SK-N-SH (cell line): ENCODE data around the gene ESYT3. TPM values are rescaled to one million over a fixed set of nuclear protein-coding genes. Genes with fewer than 3 reads are reported as not detected.

Experiments
- CTCF ChIA-PET: fragments of 300-600, 350-600 bp; formaldehyde crosslinking; extraction: SDS; loops from one replicate; lab custom pipeline; 2021; lab: Yijun Ruan, JAX
- POLR2A ChIA-PET: fragments of 350-600 bp; sonication (Branson Sonifier 250); formaldehyde crosslinking; extraction: SDS; loops from one replicate; lab custom pipeline; 2020; ENCODE audit warnings: antibody characterized with exemption, inconsistent platforms; lab: Yijun Ruan, JAX
- DNase-seq: peaks from one replicate; pipeline ENCODE4 v3.0.0; 2012
- H2AFZ ChIP-seq: fragments of 200-600 bp; sonication (generic); 2 replicates; pipeline ENCODE4 v1.8.1; 2016; ENCODE audit warnings: antibody characterized with exemption, mild to moderate bottlenecking, low read depth
- H3F3A ChIP-seq: fragments of 200-600 bp; sonication (generic); replicated peaks from 2 replicates; pipeline ENCODE3; 2016; ENCODE audit warnings: antibody characterized with exemption, mild to moderate bottlenecking; ENCODE audit not compliant: insufficient read depth
- H3K27ac ChIP-seq, 2 experiments: fragments of 200-500 bp in 1 of 2; fragments of 200-600 bp in 1 of 2; sonication (Bioruptor generic) in 1 of 2; sonication (generic), shearing (Covaris generic) in 1 of 2; 2 replicates each; pipeline versions ENCODE4 v1.5.1 to v1.6.1; 2014 to 2016; ENCODE audit warnings: low read depth in 2 of 2, inconsistent platforms in 1 of 2, low read length in 1 of 2, mild to moderate bottlenecking in 1 of 2, mixed read lengths in 1 of 2
- H3K27me3 ChIP-seq: fragments of 200-600 bp; sonication (generic), shearing (Covaris generic); 2 replicates; pipeline ENCODE4 v1.6.1; 2016; ENCODE audit warnings: mixed run types; ENCODE audit not compliant: insufficient read depth
- H3K36me3 ChIP-seq, 2 experiments: fragments of 200-500 bp in 1 of 2; fragments of 200-600 bp in 1 of 2; sonication (Bioruptor generic) in 1 of 2; sonication (generic) in 1 of 2; replicated peaks in 1 of 2; 2 replicates each; pipeline versions ENCODE3 to v1.5.1; 2014 to 2016; ENCODE audit warnings: low read length in 1 of 2, mild to moderate bottlenecking in 1 of 2; ENCODE audit not compliant: insufficient read depth in 2 of 2, control insufficient read depth in 1 of 2
- H3K4me1 ChIP-seq, 2 experiments: fragments of 200-500 bp in 1 of 2; fragments of 200-600 bp in 1 of 2; sonication (Bioruptor generic) in 1 of 2; sonication (generic), shearing (Covaris generic) in 1 of 2; 2 replicates each; pipeline versions ENCODE4 v1.5.1 to v1.6.1; 2014 to 2016; ENCODE audit warnings: low read depth in 1 of 2, low read length in 1 of 2, mixed run types in 1 of 2; ENCODE audit not compliant: insufficient read depth in 2 of 2, control insufficient read depth in 1 of 2
- H3K4me2 ChIP-seq: fragments of 200-600 bp; sonication (generic), shearing (Covaris generic); 2 replicates; pipeline ENCODE4 v1.6.1; 2017; ENCODE audit warnings: mixed run types
- H3K4me3 ChIP-seq, 2 experiments: fragments of 200-500 bp in 1 of 2; fragments of 200-600 bp in 1 of 2; sonication (Bioruptor generic) in 1 of 2; sonication (generic), shearing (Covaris generic) in 1 of 2; 2 replicates each; pipeline versions ENCODE4 v1.5.1 to v1.8.1; 2014 to 2016; ENCODE audit warnings: low read depth in 2 of 2, inconsistent platforms in 1 of 2, low read length in 1 of 2, mild to moderate bottlenecking in 1 of 2, mixed read lengths in 1 of 2, moderate library complexity in 1 of 2
- H3K79me2 ChIP-seq: fragments of 200-600 bp; sonication (generic); 2 replicates; pipeline ENCODE4 v1.8.1; 2017; ENCODE audit warnings: mild to moderate bottlenecking; ENCODE audit not compliant: insufficient read depth
- H3K9ac ChIP-seq: fragments of 200-600 bp; sonication (generic); 2 replicates; pipeline ENCODE4 v1.6.1; 2017; ENCODE audit warnings: mixed run types
- H3K9me2 ChIP-seq: fragments of 200-600 bp; sonication (generic); 2 replicates; pipeline ENCODE4 v1.6.1; 2017; ENCODE audit warnings: mixed run types
- H3K9me3 ChIP-seq: fragments of 200-600 bp; sonication (generic); 2 replicates; pipeline ENCODE4 v1.6.1; 2017; ENCODE audit warnings: mixed run types, mild to moderate bottlenecking, moderate library complexity
- H4K20me1 ChIP-seq: fragments of 200-600 bp; sonication (generic); 2 replicates; pipeline ENCODE4 v1.6.1; 2017; ENCODE audit warnings: mild to moderate bottlenecking, mixed run types; ENCODE audit not compliant: insufficient read depth
- CHD2 ChIP-seq: fragments of 150-350 bp; IDR thresholded peaks from 2 replicates; pipeline ENCODE4 v1.6.1; 2018; ENCODE audit warnings: low read length; ENCODE audit not compliant: partially characterized antibody
- EP300 ChIP-seq, 2 experiments: IDR thresholded peaks; 2 replicates each; pipeline versions ENCODE4 v1.4.0 to v1.6.1; 2012; ENCODE audit warnings: borderline replicate concordance in 1 of 2, low read depth in 1 of 2, low read length in 1 of 2
- EZH2phosphoT487 ChIP-seq: fragments of 200-600 bp; sonication (generic); IDR thresholded peaks from 2 replicates; pipeline ENCODE4 v1.6.1; 2017; ENCODE audit warnings: low read depth, mixed run types, mild to moderate bottlenecking, antibody characterized with exemption, moderate library complexity, borderline replicate concordance
- FOSL2 ChIP-seq: IDR thresholded peaks from 2 replicates; pipeline ENCODE4 v1.4.0; 2012; ENCODE audit warnings: low read depth, mild to moderate bottlenecking, moderate library complexity, borderline replicate concordance
- FOXM1 ChIP-seq: IDR thresholded peaks from 2 replicates; pipeline ENCODE4 v1.4.0; 2012; ENCODE audit warnings: low read depth, mild to moderate bottlenecking
- GABPA ChIP-seq: IDR thresholded peaks from 2 replicates; pipeline ENCODE4 v1.4.0; 2012; ENCODE audit warnings: low read depth, mild to moderate bottlenecking
- IRF3 ChIP-seq: fragments of 150-350 bp; IDR thresholded peaks from 2 replicates; pipeline ENCODE4 v1.6.1; 2016; ENCODE audit warnings: mild to moderate bottlenecking, low read depth, low read length
- JUND ChIP-seq: IDR thresholded peaks from 2 replicates; pipeline ENCODE4 v1.4.0; 2012
- MEF2A ChIP-seq: IDR thresholded peaks from 2 replicates; pipeline ENCODE4 v1.4.0; 2012; ENCODE audit warnings: low read depth, borderline replicate concordance
- MXI1 ChIP-seq: IDR thresholded peaks from 2 replicates; pipeline ENCODE4 v1.6.1; 2012; ENCODE audit warnings: mild to moderate bottlenecking, low read depth, low read length, improper control_type of control experiment
- NFIC ChIP-seq: IDR thresholded peaks from 2 replicates; pipeline ENCODE4 v1.4.0; 2012; ENCODE audit warnings: borderline replicate concordance
- NRF1 ChIP-seq: IDR thresholded peaks from 2 replicates; pipeline ENCODE4 v1.6.1; 2012; ENCODE audit warnings: low read depth, mild to moderate bottlenecking, low read length
- POLR2AphosphoS5 ChIP-seq: IDR thresholded peaks from 2 replicates; pipeline ENCODE4 v1.6.1; 2012; ENCODE audit warnings: low read depth, low read length
- RAD21 ChIP-seq: IDR thresholded peaks from 2 replicates; pipeline ENCODE4 v1.6.1; 2012; ENCODE audit warnings: mild to moderate bottlenecking, low read length
- RCOR1 ChIP-seq: fragments of 150-350 bp; IDR thresholded peaks from 2 replicates; pipeline ENCODE4 v1.6.1; 2017; ENCODE audit warnings: antibody characterized with exemption, low read length
- RXRA ChIP-seq: IDR thresholded peaks from 2 replicates; pipeline ENCODE4 v1.4.0; 2012; ENCODE audit warnings: low read depth, mild to moderate bottlenecking, borderline replicate concordance
- SIN3A ChIP-seq: IDR thresholded peaks from 2 replicates; pipeline ENCODE4 v1.6.1; 2012; ENCODE audit warnings: low read depth, mild to moderate bottlenecking, low read length, moderate library complexity, borderline replicate concordance
- TAF1 ChIP-seq: IDR thresholded peaks from 2 replicates; pipeline ENCODE4 v1.6.1; 2012; ENCODE audit warnings: low read depth, mild to moderate bottlenecking, low read length, moderate library complexity, borderline replicate concordance
- USF1 ChIP-seq: IDR thresholded peaks from 2 replicates; pipeline ENCODE4 v1.4.0; 2012; ENCODE audit warnings: low read depth, borderline replicate concordance
- USF2 ChIP-seq: fragments of 150-350 bp; IDR thresholded peaks from 2 replicates; pipeline ENCODE4 v1.6.1; 2017; ENCODE audit warnings: antibody characterized with exemption, low read length, low read depth, borderline replicate concordance
- YY1 ChIP-seq: IDR thresholded peaks from 2 replicates; pipeline ENCODE4 v1.4.0; 2012; ENCODE audit warnings: low read depth, mild to moderate bottlenecking
- ZBTB33 ChIP-seq: IDR thresholded peaks from 2 replicates; pipeline ENCODE4 v1.4.0; 2012; ENCODE audit warnings: low read depth, borderline replicate concordance
- WGBS: methylation state at CpG from one replicate; pipeline ENCODE4 v1.1.6; 2017; ENCODE audit warnings: low lambda C conversion rate; 5-methylcytosine and 5-hydroxymethylcytosine counted together
- polyA plus RNA-seq, 3 experiments: library from polyadenylated mRNA; depleted of rRNA; stranded (reverse); fragments of >200 nt; gene quantifications; 2 replicates each; pipeline ENCODE4 v1.2.3, GENCODE V29; 2012
- TF ChIP-seq, protein P1 (sequence below): IDR thresholded peaks from 2 replicates; pipeline ENCODE4 v1.4.0; 2012; ENCODE audit warnings: low read depth
- TF ChIP-seq, protein P2 (sequence below): IDR thresholded peaks from 2 replicates; pipeline ENCODE4; 2012
- TF ChIP-seq, protein P3 (sequence below): fragments of 200-600 bp; sonication (generic); IDR thresholded peaks from 2 replicates; pipeline ENCODE4 v1.6.1; 2017; ENCODE audit warnings: antibody characterized with exemption, mild to moderate bottlenecking, moderate library complexity

Gene ESYT3
- polyA plus RNA-seq, 1 of the 3 experiments (the other 2 are of a cell fraction): 0.33 TPM

- ChIA-PET POLR2A (no interaction called here), CTCF (interaction anchor here (0.8 to 1.0 kb wide), 2 partner anchors 28 to 322 kb away, joined by 3 to 5 read pairs; no protein-coding TSS in a partner anchor)
- Histone ChIP-seq H3K27ac (peak overlapping the region in 1 of 2 experiments; percentile 60; a peak in 2 of 4 replicates), H3K9ac (peak overlapping the region; percentile 24; the same call in 1 of the 2 replicates), H3F3A (peaks cover 6% of the 10 kb centered on the region), H3K9me2 (no peaks in the 10 kb centered on the region), H2AFZ (peak overlapping the region; percentile 25; the same call in 1 of the 2 replicates), H3K4me2 (peak overlapping the region; percentile 57), H4K20me1 (no peaks in the 10 kb centered on the region), H3K4me1 (peaks cover 8 to 13% of the 10 kb centered on the region in 2 experiments; a peak in 2 of 4 replicates), H3K4me3 (peak overlapping the region in 1 of 2 experiments; percentile 19; a peak in 2 of 4 replicates), H3K9me3 (no peaks in the 10 kb centered on the region), H3K27me3 (no peaks in the 10 kb centered on the region), H3K79me2 (peaks cover 28% of the 10 kb centered on the region), H3K36me3 (no peaks in the 10 kb centered on the region)
- 47% methylated on average over 9 of the region's 9 CpGs for WGBS
- no peak for DNase-seq
- TF ChIP-seq POLR2AphosphoS5 (no peak; the same call in 1 of the 2 replicates), YY1 (no peak), EP300 (IDR thresholded peaks at IDR 0.05; ENCODE audit: borderline replicate concordance in 1 of 2, low read depth in 1 of 2, low read length in 1 of 2) (peak in 1 of 2 experiments; percentile 72; a peak in 1 of 4 replicates), IRF3 (no peak), USF2 (no peak), USF1 (no peak), FOXM1 (no peak), JUND (peak; percentile 92), GABPA (no peak), RCOR1 (no peak), RXRA (no peak), ZBTB33 (no peak), RAD21 (no peak), MXI1 (no peak), MEF2A (no peak), NRF1 (no peak), EZH2phosphoT487 (no peak), CHD2 (no peak), FOSL2 (peak; percentile 95), SIN3A (0 out of 2 replicates have a peak, but pooled peaks have one; percentile 39), NFIC (peak; percentile 66), TAF1 (no peak)
- TF ChIP-seq, protein P1, sequence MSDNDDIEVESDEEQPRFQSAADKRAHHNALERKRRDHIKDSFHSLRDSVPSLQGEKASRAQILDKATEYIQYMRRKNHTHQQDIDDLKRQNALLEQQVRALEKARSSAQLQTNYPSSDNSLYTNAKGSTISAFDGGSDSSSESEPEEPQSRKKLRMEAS: peak; percentile 53; the same call in 1 of the 2 replicates
- TF ChIP-seq, protein P2, sequence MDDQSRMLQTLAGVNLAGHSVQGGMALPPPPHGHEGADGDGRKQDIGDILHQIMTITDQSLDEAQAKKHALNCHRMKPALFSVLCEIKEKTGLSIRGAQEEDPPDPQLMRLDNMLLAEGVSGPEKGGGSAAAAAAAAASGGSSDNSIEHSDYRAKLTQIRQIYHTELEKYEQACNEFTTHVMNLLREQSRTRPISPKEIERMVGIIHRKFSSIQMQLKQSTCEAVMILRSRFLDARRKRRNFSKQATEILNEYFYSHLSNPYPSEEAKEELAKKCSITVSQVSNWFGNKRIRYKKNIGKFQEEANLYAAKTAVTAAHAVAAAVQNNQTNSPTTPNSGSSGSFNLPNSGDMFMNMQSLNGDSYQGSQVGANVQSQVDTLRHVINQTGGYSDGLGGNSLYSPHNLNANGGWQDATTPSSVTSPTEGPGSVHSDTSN: peak; percentile 79
- TF ChIP-seq, protein P3, sequence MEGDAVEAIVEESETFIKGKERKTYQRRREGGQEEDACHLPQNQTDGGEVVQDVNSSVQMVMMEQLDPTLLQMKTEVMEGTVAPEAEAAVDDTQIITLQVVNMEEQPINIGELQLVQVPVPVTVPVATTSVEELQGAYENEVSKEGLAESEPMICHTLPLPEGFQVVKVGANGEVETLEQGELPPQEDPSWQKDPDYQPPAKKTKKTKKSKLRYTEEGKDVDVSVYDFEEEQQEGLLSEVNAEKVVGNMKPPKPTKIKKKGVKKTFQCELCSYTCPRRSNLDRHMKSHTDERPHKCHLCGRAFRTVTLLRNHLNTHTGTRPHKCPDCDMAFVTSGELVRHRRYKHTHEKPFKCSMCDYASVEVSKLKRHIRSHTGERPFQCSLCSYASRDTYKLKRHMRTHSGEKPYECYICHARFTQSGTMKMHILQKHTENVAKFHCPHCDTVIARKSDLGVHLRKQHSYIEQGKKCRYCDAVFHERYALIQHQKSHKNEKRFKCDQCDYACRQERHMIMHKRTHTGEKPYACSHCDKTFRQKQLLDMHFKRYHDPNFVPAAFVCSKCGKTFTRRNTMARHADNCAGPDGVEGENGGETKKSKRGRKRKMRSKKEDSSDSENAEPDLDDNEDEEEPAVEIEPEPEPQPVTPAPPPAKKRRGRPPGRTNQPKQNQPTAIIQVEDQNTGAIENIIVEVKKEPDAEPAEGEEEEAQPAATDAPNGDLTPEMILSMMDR: no peak
These were observed 44.4 kb upstream of the ESYT3 start for GRCh38 chr3:138389841-138390581.
